ENCODE measurements around the gene MYL11.

Gene MYL11

GRCh38 chr16:30368122-30368791 is 6.3 kb upstream of the MYL11 start:
- H3K4me1 ChIP-seq (ENCODE audit: control insufficient read depth, insufficient read depth, low read length) = peaks cover 7% of the 10 kb centered on the region
- ChIA-PET POLR2A (interaction anchor here (1.1 to 4.2 kb wide), 7 partner anchors 9 to 303 kb away, joined by 3 to 60 read pairs (median 11); partner anchors contain the start of genes ALDOA, CD2BP2, ZNF48 and ZNF771), CTCF (interaction anchor here (0.8 to 1.6 kb wide), 6 partner anchors 9 to 326 kb away, joined by 3 to 7 read pairs (median 4); no protein-coding TSS in a partner anchor)
- peaks cover 12 to 40% of the 10 kb centered on the region in 2 experiments; a peak in 2 of 3 replicates for H3K36me3 ChIP-seq (ENCODE audit: control insufficient read depth in 2 of 2, insufficient read depth in 1 of 2, low read length in 2 of 2)
- peak overlapping the region; percentile 74 for H3K4me3 ChIP-seq (ENCODE audit: low read depth, low read length)
- no peaks in the 10 kb centered on the region for H3K9me3 ChIP-seq (ENCODE audit: control insufficient read depth, insufficient read depth, low read depth, low read length)
- H3K27ac ChIP-seq (ENCODE audit: extremely low read depth, low read depth, low read length) = peak overlapping the region; percentile 78
- no peak for TF ChIP-seq ZNF266 (tag by site-specific recombination; IDR thresholded peaks at IDR 0.05; ENCODE audit: low read depth)
- no peak for TF ChIP-seq ZNF585B (tag by site-specific recombination; IDR thresholded peaks at IDR 0.05)
- no peak for TF ChIP-seq ZBTB6 (tag by site-specific recombination; IDR thresholded peaks at IDR 0.05)
- no peak for TF ChIP-seq ZNF571 (tag by site-specific recombination; IDR thresholded peaks at IDR 0.05)
- peak; percentile 88 for TF ChIP-seq GLIS1 (tag by site-specific recombination; IDR thresholded peaks at IDR 0.05)
- TF ChIP-seq ZNF596 (tag by site-specific recombination; IDR thresholded peaks at IDR 0.05) = no peak
- no peak for TF ChIP-seq PBX3 (CRISPR knock-in tag; IDR thresholded peaks at IDR 0.05)
- TF ChIP-seq ZNF777 (tag by site-specific recombination; IDR thresholded peaks at IDR 0.05; ENCODE audit: borderline replicate concordance) = no peak
- no peak for TF ChIP-seq ZNF18 (tag by site-specific recombination; IDR thresholded peaks at IDR 0.05)
- no peak for TF ChIP-seq ZNF302 (tag by site-specific recombination; IDR thresholded peaks at IDR 0.05; ENCODE audit: low read depth)
- TF ChIP-seq ZNF140 (tag by site-specific recombination; IDR thresholded peaks at IDR 0.05) = no peak
- peak; percentile 52; the same call in 1 of the 2 replicates for TF ChIP-seq ZBTB20 (tag by site-specific recombination; IDR thresholded peaks at IDR 0.05)
- no peak for TF ChIP-seq REST (tag by site-specific recombination; IDR thresholded peaks at IDR 0.05)
- no peak for TF ChIP-seq ZNF837 (tag by site-specific recombination; IDR thresholded peaks at IDR 0.05)
- TF ChIP-seq ZBTB11 (tag by site-specific recombination; conservative IDR thresholded peaks at IDR 0.05; ENCODE audit: low read depth) = 0 out of 2 replicates have a peak, but pooled peaks have one; percentile 16
- TF ChIP-seq ZBTB44 (tag by site-specific recombination; IDR thresholded peaks at IDR 0.05) = no peak
- no peak for TF ChIP-seq SETDB1 (IDR thresholded peaks at IDR 0.05; ENCODE audit: insufficient read length, low read length)
- no peak for TF ChIP-seq ZNF488 (tag by site-specific recombination; IDR thresholded peaks at IDR 0.05)
- TF ChIP-seq KLF8 (tag by site-specific recombination; IDR thresholded peaks at IDR 0.05) = no peak
- no peak for TF ChIP-seq BCL6B (tag by site-specific recombination; IDR thresholded peaks at IDR 0.05)
- TF ChIP-seq ZNF624 (tag by site-specific recombination; IDR thresholded peaks at IDR 0.05) = no peak
- TF ChIP-seq ZNF792 (tag by site-specific recombination; IDR thresholded peaks at IDR 0.05) = no peak

All from HEK293 (cell line).